ENCODE data around the gene COL15A1. TPM values are rescaled to one million over a fixed set of nuclear protein-coding genes. Genes with fewer than 3 reads are reported as not detected.

COL15A1 gene
- total RNA-seq, 1 experiment from 2014 or later = 0.22 TPM

DNA sequence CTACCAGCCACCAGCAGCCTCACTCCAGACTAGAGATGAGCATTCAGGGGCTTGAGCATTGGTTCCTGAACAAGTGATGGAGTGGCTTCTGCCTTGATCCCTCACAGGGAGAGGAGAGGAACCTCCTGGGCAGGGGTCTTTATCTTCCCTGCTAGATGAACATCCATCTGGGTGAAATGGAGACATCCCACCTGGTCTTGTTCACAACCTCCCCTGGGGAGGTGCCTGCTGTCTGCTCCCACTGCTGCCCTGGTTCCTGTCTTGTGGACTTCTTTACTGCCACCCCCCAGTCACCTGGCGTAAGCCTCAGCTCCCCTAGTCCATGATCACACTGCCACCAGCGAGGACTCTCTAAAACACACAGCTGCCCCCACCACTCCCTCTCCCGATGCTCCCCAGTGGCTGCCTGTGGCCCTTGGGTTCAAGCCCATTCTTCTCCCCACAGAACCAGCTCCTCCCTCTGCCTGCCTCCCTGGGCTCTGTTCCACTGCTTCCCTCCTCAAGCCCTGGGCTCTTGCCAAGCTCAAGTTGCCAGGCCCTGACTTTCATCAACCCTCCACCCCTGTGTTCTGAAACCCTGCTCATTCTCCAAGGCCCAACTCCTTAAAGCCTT lies 51.5 kb downstream of the COL15A1 start (continued):
- TF ChIP-seq, protein P1, sequence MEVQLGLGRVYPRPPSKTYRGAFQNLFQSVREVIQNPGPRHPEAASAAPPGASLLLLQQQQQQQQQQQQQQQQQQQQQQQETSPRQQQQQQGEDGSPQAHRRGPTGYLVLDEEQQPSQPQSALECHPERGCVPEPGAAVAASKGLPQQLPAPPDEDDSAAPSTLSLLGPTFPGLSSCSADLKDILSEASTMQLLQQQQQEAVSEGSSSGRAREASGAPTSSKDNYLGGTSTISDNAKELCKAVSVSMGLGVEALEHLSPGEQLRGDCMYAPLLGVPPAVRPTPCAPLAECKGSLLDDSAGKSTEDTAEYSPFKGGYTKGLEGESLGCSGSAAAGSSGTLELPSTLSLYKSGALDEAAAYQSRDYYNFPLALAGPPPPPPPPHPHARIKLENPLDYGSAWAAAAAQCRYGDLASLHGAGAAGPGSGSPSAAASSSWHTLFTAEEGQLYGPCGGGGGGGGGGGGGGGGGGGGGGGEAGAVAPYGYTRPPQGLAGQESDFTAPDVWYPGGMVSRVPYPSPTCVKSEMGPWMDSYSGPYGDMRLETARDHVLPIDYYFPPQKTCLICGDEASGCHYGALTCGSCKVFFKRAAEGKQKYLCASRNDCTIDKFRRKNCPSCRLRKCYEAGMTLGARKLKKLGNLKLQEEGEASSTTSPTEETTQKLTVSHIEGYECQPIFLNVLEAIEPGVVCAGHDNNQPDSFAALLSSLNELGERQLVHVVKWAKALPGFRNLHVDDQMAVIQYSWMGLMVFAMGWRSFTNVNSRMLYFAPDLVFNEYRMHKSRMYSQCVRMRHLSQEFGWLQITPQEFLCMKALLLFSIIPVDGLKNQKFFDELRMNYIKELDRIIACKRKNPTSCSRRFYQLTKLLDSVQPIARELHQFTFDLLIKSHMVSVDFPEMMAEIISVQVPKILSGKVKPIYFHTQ (CRISPR knock-in tag; IDR thresholded peaks at IDR 0.05) = no peak
- no peak for TF ChIP-seq FOXJ3 (CRISPR knock-in tag; IDR thresholded peaks at IDR 0.05; ENCODE audit: borderline replicate concordance)
- no peak for TF ChIP-seq NR1H2 (CRISPR knock-in tag; IDR thresholded peaks at IDR 0.05)
- TF ChIP-seq, protein P2, sequence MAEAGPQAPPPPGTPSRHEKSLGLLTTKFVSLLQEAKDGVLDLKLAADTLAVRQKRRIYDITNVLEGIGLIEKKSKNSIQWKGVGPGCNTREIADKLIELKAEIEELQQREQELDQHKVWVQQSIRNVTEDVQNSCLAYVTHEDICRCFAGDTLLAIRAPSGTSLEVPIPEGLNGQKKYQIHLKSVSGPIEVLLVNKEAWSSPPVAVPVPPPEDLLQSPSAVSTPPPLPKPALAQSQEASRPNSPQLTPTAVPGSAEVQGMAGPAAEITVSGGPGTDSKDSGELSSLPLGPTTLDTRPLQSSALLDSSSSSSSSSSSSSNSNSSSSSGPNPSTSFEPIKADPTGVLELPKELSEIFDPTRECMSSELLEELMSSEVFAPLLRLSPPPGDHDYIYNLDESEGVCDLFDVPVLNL (CRISPR knock-in tag; IDR thresholded peaks at IDR 0.05; ENCODE audit: borderline replicate concordance, low read depth) = no peak
- TF ChIP-seq NFYB (CRISPR knock-in tag; conservative IDR thresholded peaks at IDR 0.05; ENCODE audit: low read depth) = no peak

DNA sequence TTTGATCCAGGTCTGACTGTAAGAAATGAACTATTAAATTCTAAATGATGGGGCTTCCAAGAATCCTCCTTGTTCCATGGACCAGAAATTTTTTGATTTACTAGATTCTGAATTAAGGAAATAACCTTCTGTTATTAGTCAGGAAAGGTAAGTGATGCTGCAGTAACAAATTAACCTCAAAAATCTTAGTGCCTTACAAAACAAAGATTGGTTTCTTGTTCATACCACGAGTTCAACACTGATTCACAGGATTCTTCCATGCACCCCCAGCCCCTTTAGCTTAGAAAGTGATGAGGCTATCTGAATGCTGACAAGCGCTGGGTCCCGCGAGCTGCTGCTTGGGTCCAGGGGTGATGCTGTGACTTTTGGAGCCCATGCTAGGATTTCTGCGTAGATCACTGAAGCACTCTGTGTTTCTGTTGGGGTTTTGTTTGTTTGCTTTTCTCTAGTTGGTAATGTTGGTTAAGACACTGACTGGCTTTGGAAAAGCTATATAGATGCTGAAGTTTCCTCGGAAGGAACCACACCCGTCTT lies 52.3 kb downstream of the COL15A1 start:
- ATAC-seq (no peak), DNase-seq (ENCODE audit: low spot score) (no peak)
- Mint-ChIP-seq H3K36me3 (peaks cover 18% of the 10 kb centered on the region), H3K4me1 (peaks cover 13% of the 10 kb centered on the region), H3K27me3 (ENCODE audit: low read depth) (no peaks in the 10 kb centered on the region; the same call in 1 of the 2 replicates), H3K27ac (no peak overlapping the region), H3K9me3 (peaks cover 25% of the 10 kb centered on the region), H3K4me3 (no peak overlapping the region)
- TF ChIP-seq, protein P3, sequence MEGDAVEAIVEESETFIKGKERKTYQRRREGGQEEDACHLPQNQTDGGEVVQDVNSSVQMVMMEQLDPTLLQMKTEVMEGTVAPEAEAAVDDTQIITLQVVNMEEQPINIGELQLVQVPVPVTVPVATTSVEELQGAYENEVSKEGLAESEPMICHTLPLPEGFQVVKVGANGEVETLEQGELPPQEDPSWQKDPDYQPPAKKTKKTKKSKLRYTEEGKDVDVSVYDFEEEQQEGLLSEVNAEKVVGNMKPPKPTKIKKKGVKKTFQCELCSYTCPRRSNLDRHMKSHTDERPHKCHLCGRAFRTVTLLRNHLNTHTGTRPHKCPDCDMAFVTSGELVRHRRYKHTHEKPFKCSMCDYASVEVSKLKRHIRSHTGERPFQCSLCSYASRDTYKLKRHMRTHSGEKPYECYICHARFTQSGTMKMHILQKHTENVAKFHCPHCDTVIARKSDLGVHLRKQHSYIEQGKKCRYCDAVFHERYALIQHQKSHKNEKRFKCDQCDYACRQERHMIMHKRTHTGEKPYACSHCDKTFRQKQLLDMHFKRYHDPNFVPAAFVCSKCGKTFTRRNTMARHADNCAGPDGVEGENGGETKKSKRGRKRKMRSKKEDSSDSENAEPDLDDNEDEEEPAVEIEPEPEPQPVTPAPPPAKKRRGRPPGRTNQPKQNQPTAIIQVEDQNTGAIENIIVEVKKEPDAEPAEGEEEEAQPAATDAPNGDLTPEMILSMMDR (IDR thresholded peaks at IDR 0.05) = no peak
- TF ChIP-seq, protein P4, sequence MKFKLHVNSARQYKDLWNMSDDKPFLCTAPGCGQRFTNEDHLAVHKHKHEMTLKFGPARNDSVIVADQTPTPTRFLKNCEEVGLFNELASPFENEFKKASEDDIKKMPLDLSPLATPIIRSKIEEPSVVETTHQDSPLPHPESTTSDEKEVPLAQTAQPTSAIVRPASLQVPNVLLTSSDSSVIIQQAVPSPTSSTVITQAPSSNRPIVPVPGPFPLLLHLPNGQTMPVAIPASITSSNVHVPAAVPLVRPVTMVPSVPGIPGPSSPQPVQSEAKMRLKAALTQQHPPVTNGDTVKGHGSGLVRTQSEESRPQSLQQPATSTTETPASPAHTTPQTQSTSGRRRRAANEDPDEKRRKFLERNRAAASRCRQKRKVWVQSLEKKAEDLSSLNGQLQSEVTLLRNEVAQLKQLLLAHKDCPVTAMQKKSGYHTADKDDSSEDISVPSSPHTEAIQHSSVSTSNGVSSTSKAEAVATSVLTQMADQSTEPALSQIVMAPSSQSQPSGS (CRISPR knock-in tag; IDR thresholded peaks at IDR 0.05; ENCODE audit: borderline replicate concordance, low read depth) = no peak
- TF ChIP-seq RORB (CRISPR knock-in tag; IDR thresholded peaks at IDR 0.05) (no peak), GRHL2 (CRISPR knock-in tag; IDR thresholded peaks at IDR 0.05; ENCODE audit: insufficient replicate concordance, severe bottlenecking) (no peak), GABPB1 (CRISPR knock-in tag; IDR thresholded peaks at IDR 0.05) (no peak)
- CTCF ChIA-PET = interaction anchor here (0.7 to 4.1 kb wide), 3 partner anchors 8 to 147 kb away, joined by 3 to 42 read pairs (median 3); no protein-coding TSS in a partner anchor
- POLR2A ChIA-PET = no interaction called here

DNA sequence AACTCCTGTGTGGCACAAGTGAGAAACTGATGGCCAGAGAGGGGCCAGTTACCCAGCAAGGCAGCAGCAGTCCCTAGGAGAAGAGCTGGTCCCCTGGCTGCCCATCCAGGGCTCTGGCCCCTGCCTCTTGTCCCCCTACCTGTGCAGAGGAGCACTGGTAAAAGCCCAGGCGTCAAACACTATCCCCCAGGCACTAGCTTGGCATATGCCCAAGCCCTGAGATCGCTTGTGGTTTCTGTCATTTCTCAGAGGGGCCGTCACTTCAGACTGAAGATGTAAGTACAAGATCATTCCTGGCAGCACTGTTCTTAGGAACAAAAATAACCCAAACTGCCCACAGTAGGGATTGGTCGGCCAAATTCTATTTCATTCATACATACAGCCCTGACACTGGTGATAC lies 53.9 kb downstream of the COL15A1 start:
- Mint-ChIP-seq H3K4me3 (no peak overlapping the region), H3K4me1 (peaks cover 23% of the 10 kb centered on the region), H3K9me3 (peaks cover 19% of the 10 kb centered on the region), H3K27me3 (ENCODE audit: low read depth) (peaks cover under 1% of the 10 kb centered on the region), H3K36me3 (peaks cover 10% of the 10 kb centered on the region), H3K27ac (no peak overlapping the region)
- TF ChIP-seq, protein P5, sequence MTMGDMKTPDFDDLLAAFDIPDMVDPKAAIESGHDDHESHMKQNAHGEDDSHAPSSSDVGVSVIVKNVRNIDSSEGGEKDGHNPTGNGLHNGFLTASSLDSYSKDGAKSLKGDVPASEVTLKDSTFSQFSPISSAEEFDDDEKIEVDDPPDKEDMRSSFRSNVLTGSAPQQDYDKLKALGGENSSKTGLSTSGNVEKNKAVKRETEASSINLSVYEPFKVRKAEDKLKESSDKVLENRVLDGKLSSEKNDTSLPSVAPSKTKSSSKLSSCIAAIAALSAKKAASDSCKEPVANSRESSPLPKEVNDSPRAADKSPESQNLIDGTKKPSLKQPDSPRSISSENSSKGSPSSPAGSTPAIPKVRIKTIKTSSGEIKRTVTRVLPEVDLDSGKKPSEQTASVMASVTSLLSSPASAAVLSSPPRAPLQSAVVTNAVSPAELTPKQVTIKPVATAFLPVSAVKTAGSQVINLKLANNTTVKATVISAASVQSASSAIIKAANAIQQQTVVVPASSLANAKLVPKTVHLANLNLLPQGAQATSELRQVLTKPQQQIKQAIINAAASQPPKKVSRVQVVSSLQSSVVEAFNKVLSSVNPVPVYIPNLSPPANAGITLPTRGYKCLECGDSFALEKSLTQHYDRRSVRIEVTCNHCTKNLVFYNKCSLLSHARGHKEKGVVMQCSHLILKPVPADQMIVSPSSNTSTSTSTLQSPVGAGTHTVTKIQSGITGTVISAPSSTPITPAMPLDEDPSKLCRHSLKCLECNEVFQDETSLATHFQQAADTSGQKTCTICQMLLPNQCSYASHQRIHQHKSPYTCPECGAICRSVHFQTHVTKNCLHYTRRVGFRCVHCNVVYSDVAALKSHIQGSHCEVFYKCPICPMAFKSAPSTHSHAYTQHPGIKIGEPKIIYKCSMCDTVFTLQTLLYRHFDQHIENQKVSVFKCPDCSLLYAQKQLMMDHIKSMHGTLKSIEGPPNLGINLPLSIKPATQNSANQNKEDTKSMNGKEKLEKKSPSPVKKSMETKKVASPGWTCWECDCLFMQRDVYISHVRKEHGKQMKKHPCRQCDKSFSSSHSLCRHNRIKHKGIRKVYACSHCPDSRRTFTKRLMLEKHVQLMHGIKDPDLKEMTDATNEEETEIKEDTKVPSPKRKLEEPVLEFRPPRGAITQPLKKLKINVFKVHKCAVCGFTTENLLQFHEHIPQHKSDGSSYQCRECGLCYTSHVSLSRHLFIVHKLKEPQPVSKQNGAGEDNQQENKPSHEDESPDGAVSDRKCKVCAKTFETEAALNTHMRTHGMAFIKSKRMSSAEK (CRISPR knock-in tag; IDR thresholded peaks at IDR 0.05; ENCODE audit: borderline replicate concordance) = no peak
- no peak for TF ChIP-seq ZNF416 (CRISPR knock-in tag; IDR thresholded peaks at IDR 0.05)
- TF ChIP-seq SOX15 (CRISPR knock-in tag; IDR thresholded peaks at IDR 0.05) = no peak
- ChIA-PET POLR2A (no interaction called here), CTCF (interaction anchor here (1.1 to 4.1 kb wide), 5 partner anchors 23 to 148 kb away, joined by 4 to 42 read pairs (median 24); partner anchors contain the start of gene TGFBR1)
- ATAC-seq (no peak), DNase-seq (ENCODE audit: low spot score) (no peak)

Measured in WTC11 (cell line).